ENCODE data around the gene SUGCT. TPM values are rescaled to one million over a fixed set of nuclear protein-coding genes. Genes with fewer than 3 reads are reported as not detected.

Gene SUGCT
- total and polyA plus RNA-seq, 2 experiments from 2014 or later, result 21.4 to 57.8 TPM

DNA sequence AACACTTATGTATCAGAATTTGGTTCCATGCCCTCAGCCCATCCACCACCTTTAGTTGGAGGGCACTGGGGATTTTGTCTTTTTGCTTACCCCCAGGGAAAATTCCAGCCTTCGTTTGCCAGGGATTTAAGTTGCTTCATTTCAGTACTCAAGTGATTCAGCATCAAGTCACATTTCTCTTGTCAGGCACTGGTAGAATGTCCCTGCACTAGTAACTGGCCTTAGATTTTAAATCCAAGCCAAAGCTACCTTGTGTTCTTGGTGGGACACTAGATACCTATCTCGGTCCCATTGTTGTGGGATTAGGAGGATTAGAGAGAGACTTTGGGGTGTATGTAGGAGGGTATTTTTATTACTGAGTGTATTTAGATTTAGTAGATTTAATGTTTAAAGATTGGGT is 613.1 kb downstream of the SUGCT start:
- TF ChIP-seq, protein P1, sequence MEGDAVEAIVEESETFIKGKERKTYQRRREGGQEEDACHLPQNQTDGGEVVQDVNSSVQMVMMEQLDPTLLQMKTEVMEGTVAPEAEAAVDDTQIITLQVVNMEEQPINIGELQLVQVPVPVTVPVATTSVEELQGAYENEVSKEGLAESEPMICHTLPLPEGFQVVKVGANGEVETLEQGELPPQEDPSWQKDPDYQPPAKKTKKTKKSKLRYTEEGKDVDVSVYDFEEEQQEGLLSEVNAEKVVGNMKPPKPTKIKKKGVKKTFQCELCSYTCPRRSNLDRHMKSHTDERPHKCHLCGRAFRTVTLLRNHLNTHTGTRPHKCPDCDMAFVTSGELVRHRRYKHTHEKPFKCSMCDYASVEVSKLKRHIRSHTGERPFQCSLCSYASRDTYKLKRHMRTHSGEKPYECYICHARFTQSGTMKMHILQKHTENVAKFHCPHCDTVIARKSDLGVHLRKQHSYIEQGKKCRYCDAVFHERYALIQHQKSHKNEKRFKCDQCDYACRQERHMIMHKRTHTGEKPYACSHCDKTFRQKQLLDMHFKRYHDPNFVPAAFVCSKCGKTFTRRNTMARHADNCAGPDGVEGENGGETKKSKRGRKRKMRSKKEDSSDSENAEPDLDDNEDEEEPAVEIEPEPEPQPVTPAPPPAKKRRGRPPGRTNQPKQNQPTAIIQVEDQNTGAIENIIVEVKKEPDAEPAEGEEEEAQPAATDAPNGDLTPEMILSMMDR (IDR thresholded peaks at IDR 0.05; ENCODE audit: low read depth, low read length), result no peak
- no peaks in the 10 kb centered on the region for H3K36me3 ChIP-seq
- no peak overlapping the region for H3K4me3 ChIP-seq
- peaks cover 45% of the 10 kb centered on the region for H3K4me1 ChIP-seq (ENCODE audit: low read depth)
- H3K27ac ChIP-seq, result peak overlapping the region; percentile 31
- no peak for DNase-seq (ENCODE audit: low read depth in 1 of 2, low spot score in 1 of 2)
- H3K27me3 ChIP-seq, result no peaks in the 10 kb centered on the region
- H3K9me3 ChIP-seq (ENCODE audit: low read depth), result no peaks in the 10 kb centered on the region

DNA sequence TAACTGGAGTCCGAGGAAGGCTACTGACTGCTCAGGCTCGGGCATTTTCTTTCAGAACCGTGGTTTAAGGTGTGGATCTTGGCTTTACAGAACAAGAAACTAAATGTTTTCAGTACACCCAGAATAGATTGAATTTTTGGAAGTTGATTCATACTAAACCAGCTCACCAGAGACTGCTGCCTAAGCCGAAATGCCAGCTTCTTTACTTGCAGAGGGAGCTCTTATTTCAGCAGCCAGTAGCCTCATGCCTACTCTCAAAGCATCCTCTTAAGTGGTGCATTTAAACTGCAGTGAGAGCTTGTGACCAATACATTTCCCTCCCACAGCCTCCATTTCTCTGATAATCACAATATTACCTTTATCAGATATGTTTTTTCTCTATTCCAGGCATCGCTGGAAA is 615.1 kb downstream of the SUGCT start:
- H3K36me3 ChIP-seq, result no peaks in the 10 kb centered on the region
- H3K4me3 ChIP-seq, result no peak overlapping the region
- H3K4me1 ChIP-seq (ENCODE audit: low read depth), result peaks cover 52% of the 10 kb centered on the region
- H3K27me3 ChIP-seq, result no peaks in the 10 kb centered on the region
- H3K27ac ChIP-seq, result no peak overlapping the region
- no peak for DNase-seq (ENCODE audit: low read depth in 1 of 2, low spot score in 1 of 2)
- TF ChIP-seq, protein P1 (IDR thresholded peaks at IDR 0.05; ENCODE audit: low read depth, low read length), result no peak
- no peaks in the 10 kb centered on the region for H3K9me3 ChIP-seq (ENCODE audit: low read depth)

DNA sequence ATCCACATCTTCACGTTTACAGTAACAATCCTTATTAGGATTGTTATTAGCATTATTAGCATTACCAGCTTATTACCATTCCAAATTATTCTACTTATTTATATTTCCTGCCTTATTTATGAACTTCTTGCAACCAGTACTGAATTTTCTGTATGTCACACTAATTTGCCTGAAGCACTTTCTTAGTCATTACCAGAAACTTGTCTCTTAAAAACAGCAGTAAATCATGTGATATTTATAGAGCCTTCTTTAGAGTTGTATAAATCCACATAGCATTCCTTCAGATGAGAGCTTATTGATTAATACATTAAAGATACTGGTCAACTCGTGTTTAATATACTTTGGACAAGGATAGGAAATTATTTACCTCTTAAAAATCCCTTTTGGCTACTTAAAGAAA is 618.6 kb downstream of the SUGCT start:
- Histone ChIP-seq H3K27me3 (no peaks in the 10 kb centered on the region), H3K36me3 (no peaks in the 10 kb centered on the region), H3K27ac (no peak overlapping the region), H3K9me3 (ENCODE audit: low read depth) (no peaks in the 10 kb centered on the region), H3K4me1 (ENCODE audit: low read depth) (peaks cover 41% of the 10 kb centered on the region), H3K4me3 (no peak overlapping the region)
- DNase-seq (ENCODE audit: low read depth in 1 of 2, low spot score in 1 of 2), result no peak
- TF ChIP-seq, protein P1 (IDR thresholded peaks at IDR 0.05; ENCODE audit: low read depth, low read length), result no peak

DNA sequence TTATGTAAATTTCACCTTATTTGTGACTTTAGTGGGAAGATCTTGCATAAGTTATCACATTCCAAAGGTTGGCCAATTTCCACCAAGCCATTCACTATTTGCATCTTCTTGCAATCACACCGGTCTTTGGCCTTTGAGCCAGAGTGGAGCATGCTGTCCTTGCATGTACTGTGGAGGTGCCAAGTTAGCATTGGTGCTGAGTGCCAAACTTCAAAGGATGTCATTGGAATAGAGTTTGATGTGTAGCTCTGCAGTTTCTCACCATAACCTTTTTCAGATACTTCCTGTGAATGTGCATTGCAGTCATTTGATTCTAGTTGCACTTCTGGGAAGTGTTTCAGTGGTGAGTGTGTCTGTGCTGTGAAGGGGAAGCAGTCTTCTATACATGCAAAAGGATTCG is 620.6 kb downstream of the SUGCT start:
- H3K27me3 ChIP-seq, result no peaks in the 10 kb centered on the region
- TF ChIP-seq, protein P1 (IDR thresholded peaks at IDR 0.05; ENCODE audit: low read depth, low read length), result no peak
- DNase-seq (ENCODE audit: low read depth in 1 of 2, low spot score in 1 of 2), result no peak
- H3K27ac ChIP-seq, result peak overlapping the region; percentile 12
- no peaks in the 10 kb centered on the region for H3K9me3 ChIP-seq (ENCODE audit: low read depth)
- peaks cover 48% of the 10 kb centered on the region for H3K4me1 ChIP-seq (ENCODE audit: low read depth)
- H3K36me3 ChIP-seq, result no peaks in the 10 kb centered on the region
- H3K4me3 ChIP-seq, result no peak overlapping the region

DNA sequence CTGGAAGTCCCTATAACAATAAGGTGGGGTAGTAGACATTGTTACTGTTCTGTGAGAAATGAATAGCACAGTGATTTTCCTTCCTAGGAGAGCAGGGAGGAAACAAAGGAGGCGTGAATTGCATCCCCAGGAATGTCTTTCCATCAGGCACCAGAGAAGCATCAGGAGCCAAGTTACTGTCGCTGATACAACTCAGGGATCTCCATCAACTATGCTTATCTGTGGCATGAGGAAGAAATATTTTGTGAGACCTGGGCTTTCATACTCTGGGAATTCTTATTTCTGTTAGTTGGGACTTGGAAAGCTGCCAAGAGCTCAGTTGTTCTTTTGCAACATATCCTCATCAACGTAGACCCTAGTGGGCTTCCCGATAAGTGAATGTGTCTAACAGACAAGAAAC is 622.3 kb downstream of the SUGCT start:
- H3K4me3 ChIP-seq, result no peak overlapping the region
- DNase-seq (ENCODE audit: low read depth in 1 of 2, low spot score in 1 of 2), result peak in 1 of 2 donors; percentile 44
- H3K36me3 ChIP-seq, result no peaks in the 10 kb centered on the region
- H3K27me3 ChIP-seq, result no peaks in the 10 kb centered on the region
- no peak overlapping the region for H3K27ac ChIP-seq
- no peaks in the 10 kb centered on the region for H3K9me3 ChIP-seq (ENCODE audit: low read depth)
- peaks cover 59% of the 10 kb centered on the region for H3K4me1 ChIP-seq (ENCODE audit: low read depth)
- TF ChIP-seq, protein P1 (IDR thresholded peaks at IDR 0.05; ENCODE audit: low read depth, low read length), result no peak

DNA sequence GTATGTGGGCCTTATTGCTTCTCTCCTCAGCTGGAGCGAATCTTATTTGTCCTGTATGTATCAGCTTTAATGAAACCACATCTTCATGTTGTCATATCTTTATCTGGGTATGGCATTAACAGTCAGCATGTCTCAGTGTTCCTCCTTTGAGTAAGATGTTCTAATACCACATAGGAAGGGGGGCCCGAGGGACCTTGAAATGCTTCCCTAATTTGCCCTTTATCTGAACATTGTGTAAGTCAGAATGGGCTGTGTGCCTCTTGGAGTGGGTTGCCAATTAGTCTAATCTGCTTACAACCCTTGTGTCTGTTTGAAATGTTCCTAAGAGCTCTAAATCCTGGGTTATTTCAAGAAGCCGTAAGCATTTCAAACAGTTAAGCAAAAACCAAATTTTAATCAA is 623.8 kb downstream of the SUGCT start:
- no peak overlapping the region for H3K4me3 ChIP-seq
- no peaks in the 10 kb centered on the region for H3K36me3 ChIP-seq
- no peaks in the 10 kb centered on the region for H3K9me3 ChIP-seq (ENCODE audit: low read depth)
- peak overlapping the region; percentile 64 for H3K27ac ChIP-seq
- H3K4me1 ChIP-seq (ENCODE audit: low read depth), result peaks cover 57% of the 10 kb centered on the region
- no peaks in the 10 kb centered on the region for H3K27me3 ChIP-seq
- peak in 1 of 2 donors; percentile 32 for DNase-seq (ENCODE audit: low read depth in 1 of 2, low spot score in 1 of 2)
- TF ChIP-seq, protein P1 (IDR thresholded peaks at IDR 0.05; ENCODE audit: low read depth, low read length), result no peak

Measured in cardiac muscle cell (in vitro differentiated cells and primary cell).